Transverse colon (tissue), 4 donors: ENCODE measurements around the gene TMEM108.

Source experiments
- POLR2A ChIP-seq: fragments of 450-650 bp; IDR thresholded peaks from one replicate; pipeline ENCODE4 v1.6.1; 2016; ENCODE audit warnings: antibody characterized with exemption, mild to moderate bottlenecking, moderate library complexity
- POLR2AphosphoS5 ChIP-seq, 3 donors: sonication (generic); formaldehyde crosslinking; IDR thresholded peaks; one replicate each; pipeline ENCODE4 v1.6.1; 2016; ENCODE audit warnings: antibody characterized with exemption in 3 of 3
- TF ChIP-seq, protein P1 (sequence below), 5 experiments: fragments of 200-600 bp in 3 of 5; fragments of 450-650 bp in 2 of 5; sonication (generic) in 3 of 5; IDR thresholded peaks; 1 replicate in 2 of 5; 2 replicates in 3 of 5; pipeline ENCODE4 v1.5.1; 2016 to 2017; ENCODE audit warnings: antibody characterized with exemption in 5 of 5, inconsistent platforms in 3 of 5, mild to moderate bottlenecking in 2 of 5, moderate library complexity in 1 of 5

DNA sequence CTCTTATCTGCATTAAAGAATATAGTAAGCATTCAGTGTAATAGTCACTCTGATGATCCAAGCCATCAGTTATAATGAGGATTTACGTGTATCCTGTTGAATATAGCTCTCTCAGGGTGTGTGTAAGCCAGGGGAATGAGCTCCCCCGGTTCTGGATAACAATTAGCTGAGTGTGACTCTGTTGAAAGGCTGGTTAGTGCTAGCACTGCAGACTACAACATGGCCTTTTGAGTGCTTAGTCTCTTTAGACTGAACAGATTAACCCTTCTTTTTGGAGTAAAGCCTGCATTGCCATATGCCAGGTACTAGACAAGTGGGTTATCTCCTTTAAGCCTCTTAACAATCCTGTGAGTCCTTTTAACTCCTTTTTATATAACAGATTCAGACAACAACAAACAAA, 119.5 kb downstream of the TMEM108 start:
- TF ChIP-seq, protein P1, sequence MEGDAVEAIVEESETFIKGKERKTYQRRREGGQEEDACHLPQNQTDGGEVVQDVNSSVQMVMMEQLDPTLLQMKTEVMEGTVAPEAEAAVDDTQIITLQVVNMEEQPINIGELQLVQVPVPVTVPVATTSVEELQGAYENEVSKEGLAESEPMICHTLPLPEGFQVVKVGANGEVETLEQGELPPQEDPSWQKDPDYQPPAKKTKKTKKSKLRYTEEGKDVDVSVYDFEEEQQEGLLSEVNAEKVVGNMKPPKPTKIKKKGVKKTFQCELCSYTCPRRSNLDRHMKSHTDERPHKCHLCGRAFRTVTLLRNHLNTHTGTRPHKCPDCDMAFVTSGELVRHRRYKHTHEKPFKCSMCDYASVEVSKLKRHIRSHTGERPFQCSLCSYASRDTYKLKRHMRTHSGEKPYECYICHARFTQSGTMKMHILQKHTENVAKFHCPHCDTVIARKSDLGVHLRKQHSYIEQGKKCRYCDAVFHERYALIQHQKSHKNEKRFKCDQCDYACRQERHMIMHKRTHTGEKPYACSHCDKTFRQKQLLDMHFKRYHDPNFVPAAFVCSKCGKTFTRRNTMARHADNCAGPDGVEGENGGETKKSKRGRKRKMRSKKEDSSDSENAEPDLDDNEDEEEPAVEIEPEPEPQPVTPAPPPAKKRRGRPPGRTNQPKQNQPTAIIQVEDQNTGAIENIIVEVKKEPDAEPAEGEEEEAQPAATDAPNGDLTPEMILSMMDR (IDR thresholded peaks at IDR 0.05), result no peak
- no peak for TF ChIP-seq POLR2AphosphoS5 (IDR thresholded peaks at IDR 0.05)
- no peak for TF ChIP-seq POLR2A
